Stimulated activated CD4-positive, alpha-beta T cell treated with anti-CD3 and anti-CD28 coated beads, TNF-alpha, amount 100 ng/mL, for 24 hours (primary cell): Measurements from ENCODE around the gene RCSD1.

Source experiments
- DNase-seq, 3 experiments: peaks; one replicate each; pipeline ENCODE4 v3.0.0-alpha.2; 2020; ENCODE audit warnings: low read depth in 3 of 3

RCSD1 gene

GRCh38 chr1:167744901-167745300, 114.9 kb downstream of the RCSD1 start:
- no peak for DNase-seq

- DNase-seq: no peak
These were observed 116.1 kb downstream of the RCSD1 start for GRCh38 chr1:167746013-167746672.

- DNase-seq: no peak
These were observed 117.1 kb downstream of the RCSD1 start for GRCh38 chr1:167746988-167747655.

- DNase-seq: no peak
These were observed 118.0 kb downstream of the RCSD1 start for GRCh38 chr1:167747988-167748387.

- no peak for DNase-seq
These were observed 118.9 kb downstream of the RCSD1 start for GRCh38 chr1:167748906-167749305.

GRCh38 chr1:167749741-167750140, 119.7 kb downstream of the RCSD1 start:
- no peak for DNase-seq

- no peak for DNase-seq
These were observed 120.6 kb downstream of the RCSD1 start for GRCh38 chr1:167750641-167751040.

- no peak for DNase-seq
These were observed 121.6 kb downstream of the RCSD1 start for GRCh38 chr1:167751676-167752075.

- no peak for DNase-seq
These were observed 122.4 kb downstream of the RCSD1 start for GRCh38 chr1:167752219-167752985.

- no peak for DNase-seq
These were observed 125.6 kb downstream of the RCSD1 start for GRCh38 chr1:167755654-167756053.
